Measurements from ENCODE around the gene INAFM1.
"Not testable (repeated sequence)": the region's sequence is repeated elsewhere in the genome, so short reads cannot be mapped to it uniquely, and the experiment has no call there.

The INAFM1 gene

GRCh38 chr19:47241919-47242577, 32.6 kb upstream of the INAFM1 start:
- no peak for DNase-seq

DNA sequence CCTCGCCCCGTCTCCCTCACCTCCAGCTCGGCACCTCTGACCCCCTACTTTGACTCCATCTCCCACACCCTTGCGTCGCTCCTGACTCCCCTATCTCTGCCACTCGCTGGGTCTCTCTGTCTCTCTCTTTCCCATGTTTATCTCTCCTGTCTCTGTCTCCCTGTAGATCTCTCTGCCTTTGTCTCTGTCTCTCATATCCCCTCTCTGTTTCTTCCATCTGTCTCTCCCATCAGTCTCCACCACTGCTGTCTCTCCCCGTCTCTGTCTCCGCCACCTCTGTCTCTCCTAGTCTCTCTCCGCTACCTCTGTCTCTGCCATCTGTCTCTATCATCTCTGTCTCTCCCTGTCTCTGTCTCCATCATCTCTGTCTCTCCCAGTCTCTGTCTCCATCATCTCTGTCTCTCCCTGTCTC, 31.3 kb upstream of the INAFM1 start:
- no peak for DNase-seq

- DNase-seq = peak; percentile 93
These were observed 30.7 kb upstream of the INAFM1 start for GRCh38 chr19:47243776-47244547.

DNA sequence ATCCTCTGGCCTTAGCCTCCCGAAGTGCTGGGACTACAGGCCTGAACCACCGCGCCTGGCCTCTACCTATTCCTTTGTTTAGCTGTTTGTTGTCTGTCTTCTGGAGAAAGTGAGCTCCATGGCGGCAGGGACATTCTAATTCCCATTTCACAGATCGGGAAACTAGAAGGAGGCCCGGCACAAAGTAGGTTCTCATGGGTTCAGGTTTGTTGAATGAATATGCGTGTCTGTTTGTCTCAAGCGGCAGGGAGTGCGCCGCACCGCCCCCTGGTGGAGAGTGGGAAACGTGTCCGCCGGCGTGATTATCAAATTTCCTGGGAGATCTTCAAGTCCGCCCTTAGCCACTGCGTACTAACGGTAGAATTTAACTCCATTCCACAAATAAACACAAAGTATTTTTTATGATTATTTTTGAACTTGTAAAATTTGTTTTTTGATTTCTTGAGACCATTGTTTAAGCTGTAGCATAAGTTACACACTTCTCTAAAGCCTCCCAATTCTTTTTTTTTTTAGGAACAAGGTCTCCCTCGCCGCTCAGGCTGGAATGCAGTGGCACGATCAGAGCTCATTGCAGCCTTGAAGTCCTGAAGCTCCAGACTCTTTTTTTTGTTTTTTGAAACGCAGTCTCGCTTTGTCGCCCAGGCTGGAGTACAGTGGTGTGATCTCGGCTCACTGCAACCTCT, 27.2 kb upstream of the INAFM1 start:
- peak; percentile 37 to 53 for DNase-seq

DNA sequence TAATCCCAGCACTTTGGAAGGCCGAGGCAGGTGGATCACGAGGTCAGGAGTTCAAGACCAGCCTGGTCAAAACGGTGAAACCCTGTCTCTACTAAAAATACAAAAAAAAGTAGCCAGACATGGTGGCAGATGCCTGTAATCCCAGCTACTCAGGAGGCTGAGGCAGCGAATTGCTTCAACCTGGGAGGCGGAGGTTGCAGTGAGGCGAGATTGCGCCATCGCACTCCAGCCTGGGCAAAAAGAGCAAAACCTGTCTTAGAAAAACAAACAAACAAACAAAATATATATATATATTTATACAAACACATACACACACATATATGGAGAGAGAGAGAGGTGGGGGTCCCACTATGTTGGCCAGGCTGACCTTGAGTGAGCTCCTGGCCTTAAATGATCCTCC, 21.7 kb upstream of the INAFM1 start:
- DNase-seq = not testable (repeated sequence)

- DNase-seq = no peak
These were observed 21.2 kb upstream of the INAFM1 start for GRCh38 chr19:47253467-47253881.

DNA sequence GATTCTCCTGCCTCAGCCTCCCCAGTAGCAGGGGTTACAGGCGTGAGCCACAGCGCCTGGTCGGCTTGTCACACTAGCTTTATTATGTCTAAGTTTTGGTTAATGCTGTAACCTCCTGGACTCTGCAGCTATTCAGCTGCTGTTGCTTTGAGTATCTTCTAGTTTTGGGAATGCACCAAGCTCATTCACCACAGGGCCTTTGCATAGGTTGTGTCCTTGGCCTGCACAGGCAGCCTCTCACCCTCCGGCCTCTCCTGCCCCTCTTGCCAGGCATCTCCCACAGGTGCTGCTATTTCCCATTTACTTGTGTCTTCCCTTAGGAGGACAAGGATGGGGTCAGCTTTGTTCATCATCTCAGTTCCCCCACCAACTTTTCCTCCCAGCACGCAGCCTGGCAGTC, 20.7 kb upstream of the INAFM1 start:
- DNase-seq = no peak

DNA sequence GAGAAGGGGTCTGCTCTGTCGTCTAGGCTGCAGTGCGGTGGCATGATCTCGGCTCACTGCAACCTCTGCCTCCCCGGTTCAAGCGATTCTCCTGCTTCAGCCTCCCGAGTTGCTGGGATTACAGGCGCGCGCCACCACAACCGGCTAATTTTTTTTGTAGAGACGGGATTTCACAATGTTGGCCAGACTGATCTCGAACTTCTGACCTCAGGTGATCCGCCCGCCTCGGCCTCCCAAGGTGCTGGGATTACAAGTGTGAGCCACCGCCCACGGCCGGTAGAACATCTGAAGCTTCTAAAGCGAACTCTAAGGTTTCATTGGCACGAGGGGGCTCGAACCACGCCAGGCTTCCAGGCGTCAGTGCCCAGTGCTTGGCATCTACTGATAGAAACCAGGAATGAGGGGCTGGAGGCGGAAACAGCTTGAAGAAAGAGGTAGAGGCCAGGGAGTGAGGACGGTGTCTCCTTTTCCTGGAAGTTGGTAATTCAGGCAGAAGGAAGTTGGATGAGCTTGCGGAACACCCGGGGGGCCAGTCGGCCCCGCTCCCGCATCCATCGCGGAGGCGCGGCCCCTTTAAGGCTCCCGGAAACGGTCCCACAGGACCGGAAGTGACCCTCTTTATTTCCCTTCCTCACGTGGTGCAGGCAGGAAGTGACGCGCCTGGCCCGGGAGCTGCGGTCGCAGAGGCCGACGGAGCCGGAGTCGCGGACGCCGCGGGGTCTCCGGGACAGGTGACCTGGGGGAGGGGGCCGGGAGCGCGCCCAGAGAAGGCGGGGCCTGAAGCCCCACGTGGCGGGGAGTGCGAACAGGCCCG, 18.6 kb upstream of the INAFM1 start, which contains the start of gene CCDC9:
Gene CCDC9 (plus strand): TSS at position 647 of the 814 bp plus-strand sequence. CDS start 1,876 bp downstream, outside the sequence.
- DNase-seq = peak; percentile 79 to 81

GRCh38 chr19:47256693-47257410, 17.8 kb upstream of the INAFM1 start:
- peak; percentile 99 for DNase-seq

DNA sequence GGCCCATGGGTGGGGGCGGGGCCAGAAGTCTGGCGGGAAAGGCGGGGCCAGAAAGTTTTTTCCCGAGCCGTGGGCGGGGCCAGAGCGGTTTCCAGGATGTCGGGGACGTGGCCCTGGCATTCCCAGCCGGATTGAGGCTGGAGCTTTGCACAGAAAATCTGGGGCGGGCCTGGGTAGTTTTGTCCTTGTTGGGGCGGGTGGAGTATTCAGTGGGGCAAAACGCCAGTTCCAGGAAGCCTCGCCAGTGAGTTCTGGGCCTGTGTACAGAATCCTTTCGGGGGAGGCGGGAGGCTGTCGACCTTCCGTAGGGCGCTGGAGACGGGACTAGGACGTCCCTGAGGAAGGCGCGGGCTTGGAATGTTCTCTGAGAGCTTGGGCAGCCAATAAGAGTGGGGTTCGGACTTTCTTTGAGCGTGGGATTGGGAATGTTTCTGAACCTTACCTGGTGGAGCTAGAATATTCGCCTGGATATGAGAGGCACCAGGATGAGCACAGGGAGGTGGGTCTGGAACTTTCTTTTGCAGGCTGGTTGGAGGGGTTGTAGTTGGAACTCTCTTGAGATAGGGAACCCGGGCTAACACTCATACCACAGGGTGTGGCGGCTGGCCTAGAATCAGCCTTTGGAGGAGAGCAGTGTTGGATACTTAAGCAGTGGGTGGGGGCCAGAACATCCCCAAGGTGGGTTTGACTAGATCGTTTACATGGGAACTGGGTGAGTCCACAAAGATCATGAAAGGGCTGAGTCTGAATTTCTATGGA, 17.1 kb upstream of the INAFM1 start:
- peak in 1 of 2 experiments; percentile 52 for DNase-seq

DNA sequence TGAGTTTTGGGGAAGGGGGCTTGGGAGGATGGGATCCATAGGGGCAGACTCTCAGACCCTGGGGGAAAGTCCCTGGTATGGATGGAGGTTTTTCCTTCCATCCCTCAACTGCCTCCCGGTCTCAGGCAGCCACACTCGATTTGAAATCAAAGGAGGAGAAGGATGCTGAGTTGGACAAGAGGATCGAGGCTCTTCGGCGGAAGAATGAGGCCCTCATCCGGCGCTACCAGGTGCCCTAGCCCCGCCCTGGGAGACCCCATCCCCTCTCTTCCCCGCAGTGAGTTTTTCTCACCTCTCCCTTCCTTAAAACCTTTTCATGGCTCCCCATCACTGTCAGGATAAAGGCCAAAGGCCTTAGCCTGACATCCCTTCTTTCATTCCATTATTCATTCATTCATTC, 16.3 kb upstream of the INAFM1 start:
- DNase-seq = no peak

- no peak for DNase-seq
These were observed 15.7 kb upstream of the INAFM1 start for GRCh38 chr19:47258895-47259555.

GRCh38 chr19:47260476-47260875, 14.2 kb upstream of the INAFM1 start:
- DNase-seq = no peak

- DNase-seq = not testable (repeated sequence)
These were observed 12.5 kb upstream of the INAFM1 start for GRCh38 chr19:47261946-47262793.

GRCh38 chr19:47264629-47265028, 10.1 kb upstream of the INAFM1 start:
- DNase-seq = no peak

DNA sequence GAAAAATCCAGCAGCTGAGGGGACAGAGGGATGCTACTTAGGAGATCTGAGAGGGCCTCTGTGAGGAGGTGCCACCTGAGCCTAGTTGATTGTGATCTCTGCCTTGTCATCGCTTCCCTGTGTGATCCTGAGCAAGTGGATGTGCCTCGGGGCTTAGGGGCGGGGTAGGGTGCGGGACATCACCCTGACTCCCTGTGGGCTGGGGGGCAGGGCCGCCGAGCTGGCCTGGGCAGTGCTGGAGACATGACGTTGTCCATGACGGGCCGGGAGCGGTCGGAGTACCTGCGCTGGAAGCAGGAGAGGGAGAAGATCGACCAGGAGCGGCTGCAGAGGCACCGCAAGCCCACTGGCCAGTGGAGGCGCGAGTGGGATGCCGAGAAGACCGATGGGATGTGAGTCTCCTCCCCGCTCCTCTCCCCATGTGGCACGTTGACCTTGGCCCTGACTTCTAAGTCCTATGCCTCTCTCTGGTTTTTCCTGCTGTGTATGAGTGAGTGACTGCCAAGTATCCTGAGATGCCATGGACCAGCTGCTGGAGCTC, 8.2 kb upstream of the INAFM1 start:
- DNase-seq = no peak

DNA sequence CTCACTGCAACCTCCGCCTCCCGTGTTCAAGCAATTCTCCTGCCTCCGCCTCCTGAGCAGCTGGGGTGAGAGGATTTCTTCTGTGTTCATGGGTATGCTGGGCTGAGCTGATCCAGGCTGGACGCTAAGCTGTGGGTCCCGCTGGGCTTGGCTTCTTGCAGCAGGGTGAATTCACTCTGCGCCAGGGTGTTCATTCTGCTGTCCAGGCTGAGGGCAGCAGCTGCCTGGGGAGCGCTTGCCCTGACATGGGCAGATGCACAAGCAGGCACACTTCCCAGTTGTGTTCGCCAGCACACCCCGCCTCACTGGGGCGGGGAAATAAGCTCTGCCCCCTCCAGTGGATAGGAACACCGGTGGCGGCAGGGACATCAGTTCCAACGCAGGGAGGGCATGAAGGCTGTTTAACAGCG, 7.3 kb upstream of the INAFM1 start:
- no peak for DNase-seq

GRCh38 chr19:47268028-47268427, 6.7 kb upstream of the INAFM1 start:
- DNase-seq = no peak

GRCh38 chr19:47269596-47269995, 5.1 kb upstream of the INAFM1 start:
- DNase-seq = no peak

All from AML-193 (cell line).